Activated T-cell treated with anti-CD3 and anti-CD28 coated beads, Interleukin-2, amount 50 U/mL, for 24 hours (primary cell): ENCODE results near the gene PHKA1.
A peak's percentile ranks its signal among the peaks of the same experiment; 100 is the strongest.
"Not testable (repeated sequence)": the region's sequence is repeated elsewhere in the genome, so short reads cannot be mapped to it uniquely, and the experiment has no call there.

ENCODE experiments used
- DNase-seq: peaks from one replicate; pipeline ENCODE4 v3.0.0-alpha.2; 2020
- H3K27ac Mint-ChIP-seq: 2 replicates; pipeline ENCODE4 v1.8.0; 2020; ENCODE audit warnings: mild to moderate bottlenecking, mixed read lengths
- H3K27me3 Mint-ChIP-seq: 2 replicates; pipeline ENCODE4 v1.8.0; 2020; ENCODE audit warnings: mixed read lengths
- H3K36me3 Mint-ChIP-seq: 2 replicates; pipeline ENCODE4 v1.8.0; 2020; ENCODE audit warnings: low read depth, mixed read lengths
- H3K4me1 Mint-ChIP-seq: 2 replicates; pipeline ENCODE4 v1.8.0; 2020; ENCODE audit warnings: low read depth, mixed read lengths
- H3K4me3 Mint-ChIP-seq: 2 replicates; pipeline ENCODE4 v1.8.0; 2020; ENCODE audit warnings: mild to moderate bottlenecking, moderate library complexity, mixed read lengths
- H3K9me3 Mint-ChIP-seq: 2 replicates; pipeline ENCODE4 v1.8.0; 2020; ENCODE audit warnings: mixed read lengths

PHKA1 gene

GRCh38 chrX:72713599-72714477 is at the start of gene PHKA1:
TSS of gene PHKA1 (minus strand) at chrX:72714306. CDS start at chrX:72713880, 426 bp downstream.
- H3K36me3 Mint-ChIP-seq, H3K9me3 Mint-ChIP-seq: not testable (repeated sequence)
- Mint-ChIP-seq H3K4me3 (peak within 1 kb of the TSS; percentile 76), H3K4me1 (peaks cover 12% of the 10 kb centered on the region), H3K27ac (peak within 1 kb of the TSS; percentile 74), H3K27me3 (peaks cover 45% of the 10 kb centered on the region)
- DNase-seq = peak; percentile 68

- H3K27me3 Mint-ChIP-seq, H3K9me3 Mint-ChIP-seq, H3K36me3 Mint-ChIP-seq, H3K4me1 Mint-ChIP-seq, H3K4me3 Mint-ChIP-seq, H3K27ac Mint-ChIP-seq, DNase-seq: not testable (repeated sequence)
These were observed 46.3 kb upstream of the PHKA1 start for GRCh38 chrX:72760454-72760853.

- H3K4me3 Mint-ChIP-seq, H3K36me3 Mint-ChIP-seq, DNase-seq, H3K27me3 Mint-ChIP-seq, H3K4me1 Mint-ChIP-seq, H3K27ac Mint-ChIP-seq, H3K9me3 Mint-ChIP-seq: not testable (repeated sequence)
These were observed 34.4 kb upstream of the PHKA1 start for GRCh38 chrX:72748545-72748944.

GRCh38 chrX:72745546-72745945 is 31.4 kb upstream of the PHKA1 start:
- H3K36me3 Mint-ChIP-seq, DNase-seq, H3K9me3 Mint-ChIP-seq, H3K4me1 Mint-ChIP-seq, H3K27me3 Mint-ChIP-seq, H3K27ac Mint-ChIP-seq, H3K4me3 Mint-ChIP-seq: not testable (repeated sequence)

GRCh38 chrX:72735561-72735960 is 21.5 kb upstream of the PHKA1 start:
- Mint-ChIP-seq H3K27ac (no peak overlapping the region), H3K36me3 (no peaks in the 10 kb centered on the region), H3K9me3 (no peaks in the 10 kb centered on the region), H3K4me3 (no peak overlapping the region), H3K27me3 (peaks cover 68% of the 10 kb centered on the region), H3K4me1 (no peaks in the 10 kb centered on the region)
- no peak for DNase-seq

- not testable (repeated sequence) for H3K27ac Mint-ChIP-seq, H3K4me1 Mint-ChIP-seq, H3K9me3 Mint-ChIP-seq, DNase-seq, H3K36me3 Mint-ChIP-seq, H3K4me3 Mint-ChIP-seq
- peaks cover 66% of the 10 kb centered on the region for H3K27me3 Mint-ChIP-seq
These were observed 19.5 kb upstream of the PHKA1 start for GRCh38 chrX:72733636-72734035.

GRCh38 chrX:72727846-72728245 is 13.7 kb upstream of the PHKA1 start:
- H3K4me3 Mint-ChIP-seq = no peak overlapping the region
- H3K9me3 Mint-ChIP-seq = no peaks in the 10 kb centered on the region

GRCh38 chrX:72716766-72717165 is 2.7 kb upstream of the PHKA1 start:
- Mint-ChIP-seq H3K36me3 (peaks cover under 1% of the 10 kb centered on the region), H3K4me3 (no peak overlapping the region), H3K27me3 (peaks cover 47% of the 10 kb centered on the region), H3K4me1 (peaks cover 15% of the 10 kb centered on the region), H3K9me3 (no peaks in the 10 kb centered on the region), H3K27ac (no peak overlapping the region)
- DNase-seq = no peak

More at GRCh38 chrX:72727846-72728245, 13.7 kb upstream of the PHKA1 start:
- Mint-ChIP-seq H3K27ac (no peak overlapping the region), H3K4me1 (peaks cover 3% of the 10 kb centered on the region), H3K27me3 (peaks cover 73% of the 10 kb centered on the region), H3K36me3 (no peaks in the 10 kb centered on the region)
- no peak for DNase-seq

GRCh38 chrX:72715546-72715945 is 1.4 kb upstream of the PHKA1 start:
- no peak overlapping the region for H3K27ac Mint-ChIP-seq
- H3K4me3 Mint-ChIP-seq = no peak overlapping the region
- peaks cover 12% of the 10 kb centered on the region for H3K4me1 Mint-ChIP-seq
- DNase-seq = no peak
- H3K9me3 Mint-ChIP-seq = no peaks in the 10 kb centered on the region
- peaks cover 2% of the 10 kb centered on the region for H3K36me3 Mint-ChIP-seq
- H3K27me3 Mint-ChIP-seq = peaks cover 50% of the 10 kb centered on the region

GRCh38 chrX:72714478-72714916 is 391 bp upstream of the PHKA1 start:
- Mint-ChIP-seq H3K27me3 (peaks cover 46% of the 10 kb centered on the region), H3K4me3 (peak overlapping the region; percentile 76)
- peak; percentile 30 for DNase-seq

GRCh38 chrX:72713130-72713529 is 976 bp downstream of the PHKA1 start:
- H3K27me3 Mint-ChIP-seq = peaks cover 42% of the 10 kb centered on the region
- peaks cover 2% of the 10 kb centered on the region for H3K36me3 Mint-ChIP-seq
- H3K9me3 Mint-ChIP-seq = no peaks in the 10 kb centered on the region
- peak overlapping the region; percentile 76 for H3K4me3 Mint-ChIP-seq
- no peak for DNase-seq
- H3K27ac Mint-ChIP-seq = no peak overlapping the region
- H3K4me1 Mint-ChIP-seq = peaks cover 12% of the 10 kb centered on the region

More at GRCh38 chrX:72714478-72714916, 391 bp upstream of the PHKA1 start:
- Mint-ChIP-seq H3K4me1 (peaks cover 12% of the 10 kb centered on the region), H3K27ac (peak overlapping the region; percentile 74), H3K36me3 (peaks cover 2% of the 10 kb centered on the region), H3K9me3 (no peaks in the 10 kb centered on the region)

GRCh38 chrX:72712094-72712755 is 1.9 kb downstream of the PHKA1 start:
- peaks cover 12% of the 10 kb centered on the region for H3K4me1 Mint-ChIP-seq
- peak overlapping the region; percentile 76 for H3K4me3 Mint-ChIP-seq
- H3K9me3 Mint-ChIP-seq = no peaks in the 10 kb centered on the region
- DNase-seq = no peak
- peaks cover 2% of the 10 kb centered on the region for H3K36me3 Mint-ChIP-seq
- H3K27ac Mint-ChIP-seq = no peak overlapping the region
- peaks cover 46% of the 10 kb centered on the region for H3K27me3 Mint-ChIP-seq

GRCh38 chrX:72705814-72706213 is 8.3 kb downstream of the PHKA1 start:
- Mint-ChIP-seq H3K27me3 (peaks cover 33% of the 10 kb centered on the region), H3K4me1 (no peaks in the 10 kb centered on the region), H3K36me3 (peaks cover 14% of the 10 kb centered on the region), H3K9me3 (no peaks in the 10 kb centered on the region), H3K27ac (no peak overlapping the region), H3K4me3 (no peak overlapping the region)
- DNase-seq = no peak

- DNase-seq = no peak
- no peaks in the 10 kb centered on the region for H3K4me1 Mint-ChIP-seq
- H3K36me3 Mint-ChIP-seq = peaks cover 20% of the 10 kb centered on the region
- no peak overlapping the region for H3K4me3 Mint-ChIP-seq
- no peaks in the 10 kb centered on the region for H3K9me3 Mint-ChIP-seq
- H3K27me3 Mint-ChIP-seq = peaks cover 38% of the 10 kb centered on the region
- no peak overlapping the region for H3K27ac Mint-ChIP-seq
These were observed 9.0 kb downstream of the PHKA1 start for GRCh38 chrX:72705111-72705510.

- no peak for DNase-seq
- H3K9me3 Mint-ChIP-seq = no peaks in the 10 kb centered on the region
- peaks cover 28% of the 10 kb centered on the region for H3K27me3 Mint-ChIP-seq
- H3K4me1 Mint-ChIP-seq = no peaks in the 10 kb centered on the region
- no peak overlapping the region for H3K27ac Mint-ChIP-seq
- no peak overlapping the region for H3K4me3 Mint-ChIP-seq
- peaks cover 2% of the 10 kb centered on the region for H3K36me3 Mint-ChIP-seq
These were observed 19.9 kb downstream of the PHKA1 start for GRCh38 chrX:72694170-72694569.
